ENCODE results near the gene TM7SF2.

TM7SF2 gene

DNA sequence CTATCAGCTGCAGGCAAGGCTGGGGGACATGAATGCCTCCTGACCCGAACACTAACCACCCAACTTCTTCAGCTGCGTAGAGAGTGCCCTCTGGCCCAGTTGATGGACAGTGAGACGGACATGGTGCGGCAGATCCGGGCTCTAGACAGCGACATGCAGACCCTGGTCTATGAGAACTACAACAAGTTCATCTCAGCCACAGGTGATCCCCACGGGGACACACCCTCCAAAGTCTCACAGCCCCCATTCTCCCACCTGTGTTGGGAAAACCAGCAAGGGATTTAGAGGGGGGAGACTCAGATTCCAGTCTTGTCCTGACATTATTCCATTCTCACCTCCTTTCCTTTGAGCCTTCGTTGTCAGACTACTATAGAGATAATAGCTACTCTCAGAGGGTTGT lies 14.7 kb upstream of the TM7SF2 start:
- DNase-seq (ENCODE audit: low read depth), result no peak
- TF ChIP-seq, protein P1, sequence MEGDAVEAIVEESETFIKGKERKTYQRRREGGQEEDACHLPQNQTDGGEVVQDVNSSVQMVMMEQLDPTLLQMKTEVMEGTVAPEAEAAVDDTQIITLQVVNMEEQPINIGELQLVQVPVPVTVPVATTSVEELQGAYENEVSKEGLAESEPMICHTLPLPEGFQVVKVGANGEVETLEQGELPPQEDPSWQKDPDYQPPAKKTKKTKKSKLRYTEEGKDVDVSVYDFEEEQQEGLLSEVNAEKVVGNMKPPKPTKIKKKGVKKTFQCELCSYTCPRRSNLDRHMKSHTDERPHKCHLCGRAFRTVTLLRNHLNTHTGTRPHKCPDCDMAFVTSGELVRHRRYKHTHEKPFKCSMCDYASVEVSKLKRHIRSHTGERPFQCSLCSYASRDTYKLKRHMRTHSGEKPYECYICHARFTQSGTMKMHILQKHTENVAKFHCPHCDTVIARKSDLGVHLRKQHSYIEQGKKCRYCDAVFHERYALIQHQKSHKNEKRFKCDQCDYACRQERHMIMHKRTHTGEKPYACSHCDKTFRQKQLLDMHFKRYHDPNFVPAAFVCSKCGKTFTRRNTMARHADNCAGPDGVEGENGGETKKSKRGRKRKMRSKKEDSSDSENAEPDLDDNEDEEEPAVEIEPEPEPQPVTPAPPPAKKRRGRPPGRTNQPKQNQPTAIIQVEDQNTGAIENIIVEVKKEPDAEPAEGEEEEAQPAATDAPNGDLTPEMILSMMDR (IDR thresholded peaks at IDR 0.05; ENCODE audit: control insufficient read depth, insufficient read depth, low read depth, low read length, missing control alignments), result no peak
- peak overlapping the region; percentile 77 for H3K4me3 ChIP-seq (ENCODE audit: control insufficient read depth, low read depth, low read length)

DNA sequence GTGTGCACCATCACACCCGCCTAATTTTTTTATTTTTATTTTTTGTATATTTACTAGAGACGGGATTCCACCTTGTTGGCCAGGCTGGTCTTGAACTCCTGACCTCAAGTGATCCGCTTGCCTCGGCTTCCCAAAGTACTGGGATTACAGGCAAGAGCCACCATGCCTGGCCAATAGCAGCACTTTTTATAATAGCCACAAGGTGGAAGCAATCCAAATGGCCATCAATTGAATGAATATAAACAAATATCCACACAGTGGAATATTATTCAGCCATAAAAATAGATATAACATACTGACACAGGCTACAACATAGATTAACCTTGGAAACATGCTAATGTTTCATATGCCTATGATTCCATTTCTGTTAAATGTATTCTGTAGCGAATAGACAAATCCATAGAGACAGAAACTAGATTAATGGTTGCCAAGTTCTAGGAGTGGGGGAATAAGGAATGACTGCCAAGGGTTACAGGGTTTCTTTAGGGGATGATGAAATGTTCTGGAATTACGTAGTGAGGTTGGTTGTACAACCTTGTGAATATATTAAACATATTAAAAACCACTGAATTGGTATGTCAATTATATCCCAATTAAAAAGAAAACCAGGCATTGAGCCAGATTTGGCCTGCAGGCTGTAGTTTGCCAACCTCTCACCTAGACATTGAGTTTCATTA lies 10.9 kb upstream of the TM7SF2 start:
- no peak overlapping the region for H3K4me3 ChIP-seq (ENCODE audit: control insufficient read depth, low read depth, low read length)
- no peak for DNase-seq (ENCODE audit: low read depth)
- TF ChIP-seq, protein P1 (IDR thresholded peaks at IDR 0.05; ENCODE audit: control insufficient read depth, insufficient read depth, low read depth, low read length, missing control alignments), result no peak

DNA sequence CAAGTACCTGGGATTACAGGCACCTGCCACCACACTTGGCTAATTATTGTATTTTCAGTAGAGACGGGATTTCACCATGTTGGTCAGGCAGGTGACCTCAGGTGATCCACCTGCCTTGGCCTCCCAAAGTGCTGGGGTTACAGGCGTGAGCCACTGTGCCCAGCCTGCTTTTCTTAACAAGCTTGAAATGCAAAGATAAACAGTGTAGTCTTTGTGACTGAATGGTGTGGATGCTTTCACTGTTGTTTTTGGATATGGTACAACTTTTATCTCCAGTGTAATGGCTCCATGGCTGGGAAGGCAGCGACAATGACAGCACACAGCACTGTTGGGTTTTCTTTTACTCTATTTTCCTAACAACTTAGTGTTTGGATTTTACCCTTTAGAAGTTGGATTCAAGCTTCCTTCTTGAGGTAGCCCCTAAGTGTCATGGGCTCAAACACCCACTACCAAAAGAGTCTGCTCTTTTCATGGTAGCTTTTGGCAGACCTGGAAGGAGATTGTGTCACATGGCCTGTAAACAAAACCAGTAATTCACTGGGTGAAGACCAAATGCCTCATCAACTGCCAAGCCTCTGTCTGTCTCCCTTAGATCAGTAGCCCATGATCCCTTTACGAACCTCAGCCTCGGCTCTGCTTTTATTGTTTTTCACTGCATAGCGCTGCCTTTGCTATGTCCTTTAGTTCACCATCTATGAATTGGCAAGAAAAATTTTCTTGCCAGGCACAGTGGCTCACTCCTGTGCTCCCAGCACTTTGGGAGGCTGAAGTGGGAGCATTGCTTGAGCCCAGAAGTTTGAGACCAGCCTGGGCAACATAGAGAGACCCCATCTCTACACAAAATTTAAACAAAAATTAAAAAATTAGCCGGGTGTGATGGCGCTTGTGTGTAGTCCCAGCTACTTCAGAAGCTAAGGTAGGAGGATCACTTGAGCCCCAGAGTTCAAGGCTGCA lies 9.3 kb upstream of the TM7SF2 start:
- no peak overlapping the region for H3K4me3 ChIP-seq (ENCODE audit: control insufficient read depth, low read depth, low read length)
- no peak for DNase-seq (ENCODE audit: low read depth)
- TF ChIP-seq, protein P1 (IDR thresholded peaks at IDR 0.05; ENCODE audit: control insufficient read depth, insufficient read depth, low read depth, low read length, missing control alignments), result no peak

DNA sequence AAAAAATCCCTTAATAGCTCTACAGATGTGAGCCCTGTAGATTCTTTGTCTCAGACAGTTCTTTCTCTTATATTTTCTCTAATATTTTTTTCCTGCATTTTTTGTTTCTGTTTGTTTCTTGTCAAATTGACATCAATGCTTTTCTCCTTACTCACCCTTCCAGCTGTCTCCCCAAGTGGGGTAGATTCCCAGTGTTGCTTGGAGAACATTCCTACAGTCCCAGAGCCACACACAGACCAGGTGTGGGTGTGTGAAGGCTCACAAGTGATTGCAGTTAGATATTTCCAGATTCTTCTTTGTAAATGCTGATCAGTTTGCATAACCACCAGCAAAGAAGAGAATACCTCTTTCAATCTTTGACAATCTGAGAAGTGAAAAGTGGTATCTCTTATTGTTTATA lies 8.2 kb upstream of the TM7SF2 start:
- DNase-seq (ENCODE audit: low read depth), result no peak
- TF ChIP-seq, protein P1 (IDR thresholded peaks at IDR 0.05; ENCODE audit: control insufficient read depth, insufficient read depth, low read depth, low read length, missing control alignments), result no peak

DNA sequence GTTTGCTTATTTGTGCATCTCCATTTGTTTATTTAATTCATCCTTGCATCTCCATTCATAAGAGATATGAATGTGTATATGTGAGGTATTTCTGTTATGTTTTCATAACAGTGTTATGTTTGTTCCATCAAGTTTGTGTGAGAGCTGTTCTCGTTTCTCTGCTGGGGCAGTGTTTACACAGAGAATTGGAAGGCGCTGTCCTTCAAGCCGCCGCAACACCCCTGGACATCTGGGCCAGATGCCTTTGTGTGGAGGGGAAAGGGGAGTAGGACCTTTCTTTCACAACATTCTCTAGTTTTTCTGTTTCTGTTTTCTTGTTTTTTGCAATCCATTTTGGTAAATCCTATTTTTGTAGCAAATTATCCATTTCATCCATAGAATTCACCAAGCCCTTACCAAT lies 7.0 kb upstream of the TM7SF2 start:
- H3K4me3 ChIP-seq (ENCODE audit: control insufficient read depth, low read depth, low read length), result no peak overlapping the region
- no peak for DNase-seq (ENCODE audit: low read depth)
- TF ChIP-seq, protein P1 (IDR thresholded peaks at IDR 0.05; ENCODE audit: control insufficient read depth, insufficient read depth, low read depth, low read length, missing control alignments), result no peak

More for the DNA sequence above, 8.2 kb upstream of the TM7SF2 start:
- no peak overlapping the region for H3K4me3 ChIP-seq (ENCODE audit: control insufficient read depth, low read depth, low read length)

DNA sequence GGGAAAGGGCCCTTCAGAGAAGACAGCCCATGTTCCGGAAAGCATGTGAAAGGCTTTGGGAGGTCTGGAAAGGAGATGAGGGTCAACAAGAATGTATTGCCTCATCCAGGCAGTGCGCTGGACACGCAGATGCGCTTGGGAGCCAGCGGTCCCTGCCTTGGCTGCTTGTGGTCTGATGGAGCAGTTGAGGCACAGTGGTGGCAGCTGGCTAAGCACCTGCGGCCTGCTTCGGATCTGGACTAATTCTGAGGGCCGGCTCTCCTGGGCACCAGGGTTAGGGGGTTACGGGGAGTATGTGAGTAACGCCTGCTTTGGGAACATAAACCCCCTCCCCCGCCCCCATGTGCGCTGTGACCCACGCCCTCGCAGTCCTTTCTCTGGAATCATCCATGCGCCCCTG lies 4.6 kb upstream of the TM7SF2 start:
- TF ChIP-seq, protein P1 (IDR thresholded peaks at IDR 0.05; ENCODE audit: control insufficient read depth, insufficient read depth, low read depth, low read length, missing control alignments), result no peak
- no peak for DNase-seq (ENCODE audit: low read depth)
- H3K4me3 ChIP-seq (ENCODE audit: control insufficient read depth, low read depth, low read length), result no peak overlapping the region

All from AG09309 (cell line).